DND-41 (cell line): Measurements from ENCODE around the gene NDE1.

Experiments
- CTCF ChIP-seq: IDR thresholded peaks from 2 replicates; pipeline ENCODE4 v1.5.1; 2012; ENCODE audit warnings: borderline replicate concordance, low read length, moderate library complexity, mild to moderate bottlenecking; ENCODE audit not compliant: poor library complexity, severe bottlenecking; ENCODE audit errors: extremely low read depth
- EZH2 ChIP-seq: IDR thresholded peaks from 3 replicates; pipeline ENCODE4 v1.6.1; 2012; ENCODE audit warnings: borderline replicate concordance, low read depth, mild to moderate bottlenecking, moderate library complexity, low read length, inconsistent platforms; ENCODE audit not compliant: severe bottlenecking

- TF ChIP-seq CTCF (no peak), EZH2 (no peak)
Observed at GRCh38 chr16:15647294-15648014, 2.6 kb upstream of the NDE1 start.
